Kidney capillary endothelial cell (primary cell): ENCODE data around the gene STPG3.

Source experiments
- DNase-seq: peaks from one replicate; pipeline ENCODE4 v3.0.0-alpha.2; 2018; ENCODE audit warnings: low spot score

STPG3 gene

DNA sequence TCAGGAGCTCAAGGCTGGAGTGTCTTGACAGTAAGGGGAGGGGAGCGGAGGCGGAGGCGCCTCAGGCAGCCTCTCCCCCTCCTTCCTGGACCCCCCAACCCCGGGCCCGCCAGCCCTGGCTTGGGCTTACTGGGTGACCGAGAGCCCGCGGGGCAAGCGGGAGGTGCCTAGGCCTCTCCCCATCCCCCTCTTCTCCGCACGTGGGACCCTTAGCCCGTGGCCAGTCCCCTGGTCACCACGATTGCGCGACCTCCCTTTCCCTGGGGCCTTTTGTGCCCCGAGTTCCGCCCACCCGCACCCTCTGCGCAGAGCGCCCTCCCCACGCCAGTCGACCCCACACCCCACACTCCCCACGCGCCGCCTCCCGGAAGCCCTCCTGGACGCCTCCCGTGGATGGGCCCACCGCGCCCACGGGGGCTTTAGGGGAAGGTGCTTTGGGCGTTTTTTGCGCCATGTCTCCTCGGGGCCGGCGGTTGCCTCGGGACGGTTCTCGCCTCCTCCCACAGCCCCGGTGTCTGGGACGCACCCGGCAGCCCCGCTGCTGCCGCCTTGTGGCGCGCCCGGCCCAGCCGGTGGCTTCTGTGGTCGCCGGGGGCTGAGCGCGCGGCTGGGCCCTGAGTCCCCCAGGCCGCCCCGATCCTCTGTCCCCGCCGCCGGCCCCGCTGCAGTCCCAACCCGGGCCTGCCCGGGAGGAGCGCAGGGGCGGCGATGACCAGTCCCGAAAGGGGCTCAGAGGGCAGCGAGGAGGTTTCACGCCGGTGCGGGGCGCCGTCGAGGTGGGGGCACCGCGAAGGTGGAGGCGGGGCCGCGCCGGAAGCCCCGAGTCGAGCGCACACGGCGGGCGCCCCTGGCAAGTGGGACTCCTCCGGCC is 29.6 kb downstream of the STPG3 start:
- no peak for DNase-seq

DNA sequence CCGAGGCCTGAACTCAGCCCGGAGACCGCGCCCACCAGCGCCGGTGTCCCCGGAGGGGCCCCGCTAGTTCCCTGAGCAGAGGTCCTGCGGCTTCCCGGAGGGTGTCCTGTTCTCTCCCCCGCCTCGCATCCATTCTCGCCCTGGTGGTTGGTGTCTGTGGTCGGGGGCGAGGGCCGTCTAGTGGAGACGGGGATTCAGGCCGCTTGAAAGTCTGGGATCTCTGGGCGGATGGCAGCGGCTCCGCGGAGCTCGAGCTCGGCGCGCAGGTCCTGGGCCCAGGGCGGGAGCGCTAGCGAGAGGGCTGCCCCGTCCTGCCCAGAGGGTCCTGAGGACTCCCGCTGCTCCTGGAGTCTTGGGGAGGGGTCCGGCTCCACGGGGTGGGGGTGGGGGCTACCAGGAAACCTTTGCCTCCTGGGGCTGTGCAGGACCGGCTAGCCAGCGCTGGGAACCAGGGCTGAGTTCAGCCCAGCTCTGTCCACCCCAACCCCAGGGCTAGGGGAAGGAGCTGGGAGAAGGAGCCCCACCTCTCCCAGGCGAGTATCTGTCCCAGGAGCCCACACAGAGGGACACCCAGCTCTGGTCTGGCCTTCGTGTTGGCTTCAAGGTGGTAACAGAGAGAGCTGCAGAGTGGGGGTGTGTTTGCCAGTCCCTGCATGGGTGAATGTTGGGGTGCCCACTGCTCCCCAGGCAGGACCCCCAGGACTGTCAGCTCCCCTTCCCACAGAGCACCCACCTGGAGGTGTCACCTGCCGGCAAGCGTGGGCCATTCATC is 30.4 kb downstream of the STPG3 start:
- DNase-seq, result no peak

DNA sequence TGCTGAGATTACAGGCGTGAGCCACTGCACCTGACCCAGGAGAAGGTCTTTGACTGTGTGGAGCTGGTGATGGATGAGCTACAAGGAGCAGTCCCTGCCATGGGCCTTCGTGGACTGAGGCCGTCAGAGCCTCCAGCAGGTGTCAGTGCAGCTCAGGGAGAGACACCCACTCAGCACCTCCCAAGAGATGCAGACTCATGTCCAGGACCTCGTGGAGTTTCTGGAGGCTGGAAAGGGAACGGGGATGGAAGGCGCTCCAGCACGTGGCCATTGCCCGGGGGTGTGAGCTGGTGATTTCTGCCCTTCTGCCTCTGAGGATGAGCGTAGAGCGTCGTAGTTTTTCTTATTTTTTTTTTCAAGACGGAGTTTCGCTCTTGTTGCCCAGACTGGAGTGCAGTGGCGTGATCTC is 35.9 kb downstream of the STPG3 start:
- DNase-seq, result peak; percentile 68

DNA sequence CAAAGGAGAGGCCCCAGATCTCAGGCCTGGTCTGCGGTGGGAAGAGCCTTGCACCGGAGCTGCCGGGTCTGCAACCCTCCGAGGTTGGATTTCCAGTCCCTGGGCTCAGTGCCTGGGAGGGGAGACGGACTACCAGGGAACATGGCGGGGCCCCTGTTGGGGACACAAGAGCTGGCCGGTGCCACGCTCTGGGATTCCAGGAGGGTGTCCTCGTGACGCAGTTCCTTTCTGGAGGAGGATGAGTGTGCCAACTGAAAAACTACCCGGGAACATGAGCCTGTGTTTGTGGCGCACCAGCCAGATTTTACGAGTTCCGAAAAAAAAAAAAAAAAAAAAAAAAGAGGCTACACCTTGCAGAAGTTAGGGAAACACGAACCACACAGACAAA is 42.0 kb downstream of the STPG3 start:
- DNase-seq, result no peak

DNA sequence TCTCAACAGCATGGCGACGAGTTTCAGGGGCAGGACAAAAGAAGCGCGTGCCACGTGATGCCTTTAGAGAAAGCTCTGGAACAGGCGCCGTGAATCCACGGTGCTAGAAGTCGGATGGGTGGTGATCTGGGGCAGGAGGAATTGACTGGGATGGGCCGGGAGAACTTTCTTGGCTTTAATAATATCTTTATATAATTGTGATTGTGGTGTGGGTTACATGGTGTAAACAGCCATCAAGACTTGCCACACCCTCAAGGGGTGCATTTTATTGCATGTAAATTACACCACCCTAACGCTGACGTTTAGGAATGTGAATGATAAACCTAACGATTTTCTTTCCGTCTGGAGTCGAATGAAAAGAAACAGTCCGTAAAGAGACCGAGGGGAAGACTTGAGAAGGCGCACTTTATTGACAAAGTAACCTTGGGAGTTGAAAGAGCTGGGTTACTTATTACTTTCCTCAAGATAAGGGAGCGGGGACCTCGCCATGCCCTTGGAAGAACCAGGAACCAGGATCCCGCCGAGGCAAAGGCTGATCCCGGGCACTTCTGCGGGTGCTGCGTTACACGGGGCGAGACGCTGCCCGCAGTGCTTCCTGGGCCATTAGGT is 42.5 kb downstream of the STPG3 start:
- DNase-seq, result no peak

DNA sequence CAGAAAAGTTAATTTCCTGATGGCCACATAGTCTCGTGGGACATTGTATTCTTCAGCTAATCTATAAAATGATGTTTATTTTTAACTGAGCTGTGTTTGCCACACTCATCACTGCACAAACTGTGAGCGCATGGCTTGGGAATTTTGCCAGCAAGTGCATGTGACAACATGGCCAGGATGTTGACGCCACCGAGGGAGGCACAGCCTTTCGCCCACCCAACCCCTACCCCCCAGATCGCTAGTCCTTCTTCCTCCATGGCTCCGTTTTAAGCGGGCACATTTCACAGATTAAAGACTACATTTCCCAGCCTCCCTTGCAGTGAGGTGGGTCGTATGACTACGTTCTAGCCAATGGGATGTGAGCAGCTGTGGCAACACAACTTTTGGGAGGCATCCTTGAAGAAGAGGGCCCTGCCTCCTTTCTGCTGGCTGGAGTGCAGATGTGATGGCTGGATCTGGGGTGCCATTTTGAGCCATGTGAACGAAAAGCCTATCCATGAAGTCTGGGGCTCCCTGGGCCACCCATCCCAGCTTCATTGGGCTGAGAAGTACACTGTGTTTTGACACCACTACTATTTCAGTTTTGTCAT is 43.1 kb downstream of the STPG3 start:
- peak; percentile 58 for DNase-seq

DNA sequence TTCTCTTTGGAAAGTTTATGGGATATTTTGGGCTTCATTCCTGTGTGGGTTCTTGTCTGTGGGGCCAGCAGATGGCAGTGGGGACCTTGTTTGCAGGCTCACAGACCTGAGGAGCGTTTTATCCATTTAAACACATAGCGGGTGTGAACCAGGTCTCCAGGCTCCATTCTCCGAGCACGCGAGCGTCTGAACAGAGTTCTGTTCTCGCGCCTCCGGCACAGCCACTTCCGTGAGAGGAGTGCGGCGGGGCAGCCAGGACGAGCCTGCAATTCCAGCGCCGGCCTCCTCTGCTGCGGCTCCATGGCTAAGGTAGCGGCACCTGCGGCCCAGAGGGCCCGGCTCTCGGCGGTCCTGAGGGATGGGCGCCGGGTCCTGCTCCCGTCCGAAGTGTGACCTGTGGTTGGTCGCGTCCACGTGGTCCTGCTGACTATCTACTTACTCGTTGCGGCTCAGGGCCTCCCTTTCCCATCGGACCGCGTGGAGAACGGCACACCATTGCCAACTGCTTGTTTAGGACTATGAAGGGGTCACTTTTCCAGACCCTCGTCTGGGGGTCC is 43.7 kb downstream of the STPG3 start:
- DNase-seq, result peak; percentile 42

DNA sequence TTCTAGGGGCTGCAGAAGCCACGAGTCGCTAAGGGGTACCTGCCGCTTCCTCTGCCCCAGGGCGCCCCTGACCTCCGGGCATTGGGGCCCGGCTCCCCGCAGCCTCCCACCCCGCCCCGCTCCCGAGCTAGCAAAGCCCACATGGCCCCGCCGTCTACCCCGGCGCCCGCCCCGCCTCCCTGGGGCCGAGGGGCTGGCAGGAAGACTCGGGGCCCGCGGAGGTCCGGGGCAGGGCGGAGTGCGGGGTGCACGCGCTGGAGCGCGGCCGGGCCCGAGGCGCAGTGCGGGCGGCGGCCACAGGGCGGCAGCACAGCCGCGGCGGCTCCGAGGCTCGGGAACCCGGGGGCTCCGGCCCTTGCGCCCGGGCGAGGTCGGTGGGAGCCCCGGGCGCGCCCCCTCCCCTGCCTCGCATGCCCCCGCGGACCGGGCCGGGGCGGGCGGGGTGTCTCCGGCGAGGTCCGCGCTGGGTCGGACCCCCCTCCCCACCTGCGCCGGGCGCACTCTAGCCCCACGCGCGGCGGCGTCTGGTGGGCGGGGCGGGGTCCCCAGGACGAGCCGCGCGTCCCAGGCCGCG is 44.2 kb downstream of the STPG3 start:
- DNase-seq, result peak; percentile 39

DNA sequence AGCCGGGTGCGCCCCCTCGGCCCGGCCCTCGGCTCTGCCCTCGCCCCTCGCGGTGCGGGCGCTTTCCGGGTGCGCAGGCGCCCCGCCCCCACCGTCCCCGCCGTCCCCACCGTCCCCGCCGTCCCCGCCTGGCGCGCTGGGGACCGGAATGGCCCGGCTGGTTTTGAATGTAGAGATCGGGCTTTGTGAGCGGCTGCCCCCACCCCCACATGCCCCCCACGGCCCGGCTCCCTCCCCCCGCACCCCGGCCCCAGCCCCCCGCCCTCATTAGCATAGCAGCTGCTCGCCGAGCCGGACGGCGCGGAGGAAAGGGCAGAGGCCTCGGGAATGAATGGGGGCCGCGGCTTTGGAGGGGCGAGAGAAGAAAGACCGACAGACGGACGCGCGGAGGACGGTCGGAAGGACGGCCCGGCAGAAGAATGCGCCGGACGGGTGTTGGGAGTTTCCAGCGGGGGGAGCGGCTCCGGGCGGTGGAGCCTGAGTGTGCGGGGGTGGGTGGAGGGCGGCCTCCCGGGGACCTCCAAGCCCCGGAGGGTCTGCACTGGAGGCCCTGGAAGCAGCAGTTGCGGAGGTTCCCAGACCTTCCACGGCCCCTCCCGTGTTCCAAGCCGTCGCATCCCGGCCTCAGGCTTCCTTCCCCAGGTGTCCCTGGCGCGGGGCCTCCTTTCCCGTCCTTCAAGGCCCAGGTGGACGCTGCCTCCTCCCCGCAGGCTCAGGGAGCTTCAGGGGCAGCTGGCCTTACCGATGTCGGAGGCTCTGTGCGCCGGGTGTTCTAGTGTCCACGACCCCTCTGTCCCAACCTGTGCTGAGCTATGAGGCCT is 45.0 kb downstream of the STPG3 start:
- no peak for DNase-seq

DNA sequence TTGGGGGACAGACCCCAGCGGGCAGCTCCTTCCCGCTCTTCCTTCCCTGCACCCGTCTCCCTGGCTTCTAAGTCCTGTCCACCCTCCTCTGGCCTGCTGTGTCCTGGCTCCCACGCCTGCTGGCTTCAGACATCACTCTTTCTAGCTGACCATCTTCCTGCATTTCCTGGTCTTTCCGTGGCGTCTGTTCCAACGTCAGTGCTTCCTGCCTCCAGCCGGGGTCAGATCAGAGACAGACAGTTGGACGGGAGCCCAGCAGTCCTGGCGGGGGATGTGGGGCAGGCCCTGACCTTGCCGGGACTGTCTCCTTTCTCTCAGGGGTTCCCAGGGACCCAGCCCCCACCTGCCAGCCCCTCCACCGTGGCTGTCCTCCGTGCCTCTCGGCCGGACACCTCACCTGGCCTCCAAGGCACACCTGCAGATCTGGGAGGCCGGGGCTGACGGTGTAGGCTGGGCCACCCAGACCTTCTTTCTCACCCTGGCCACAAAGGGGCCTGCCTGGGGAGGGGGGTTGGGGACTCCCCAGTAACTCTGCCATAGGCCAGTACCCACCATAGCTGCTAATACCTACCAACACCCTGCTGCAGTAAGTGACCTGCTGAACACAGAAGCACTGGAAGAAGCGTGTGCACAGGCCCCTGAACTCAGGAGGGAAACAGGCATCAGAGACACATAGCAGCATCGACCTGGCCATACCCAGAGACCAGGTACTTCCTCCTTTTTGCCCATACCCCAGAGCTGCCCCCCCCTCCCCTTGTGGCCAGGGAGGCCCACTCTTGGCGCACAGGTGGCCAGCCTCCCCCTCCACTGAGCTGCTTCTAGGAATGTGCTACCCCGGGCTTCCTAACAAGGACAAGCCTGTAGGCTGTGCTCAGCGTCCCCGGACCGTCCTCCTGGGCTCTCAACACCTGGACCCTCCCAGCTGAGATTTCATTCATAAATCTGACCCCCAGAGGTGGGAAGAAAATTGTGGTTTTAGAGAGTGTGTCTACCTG is 45.9 kb downstream of the STPG3 start:
- DNase-seq, result peak; percentile 87

DNA sequence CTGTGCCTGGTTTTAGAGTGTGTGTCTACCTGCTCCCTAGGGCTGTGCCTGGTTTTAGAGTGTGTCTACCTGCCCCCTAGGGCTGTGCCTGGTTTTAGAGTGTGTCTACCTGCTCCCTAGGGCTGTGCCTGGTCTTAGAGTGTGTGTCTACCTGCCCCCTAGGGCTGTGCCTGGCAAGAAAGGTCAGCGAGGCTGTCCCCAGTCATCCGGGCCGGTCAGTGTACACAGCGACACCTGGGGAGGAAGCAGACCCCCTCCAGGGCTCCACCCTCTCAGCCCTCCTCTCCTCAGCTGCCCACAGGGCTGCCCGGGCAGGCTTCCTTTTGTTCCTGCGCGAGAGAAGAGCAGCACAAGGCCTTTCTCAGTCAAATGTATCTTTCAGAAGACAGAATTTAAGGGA is 46.9 kb downstream of the STPG3 start:
- DNase-seq, result no peak

DNA sequence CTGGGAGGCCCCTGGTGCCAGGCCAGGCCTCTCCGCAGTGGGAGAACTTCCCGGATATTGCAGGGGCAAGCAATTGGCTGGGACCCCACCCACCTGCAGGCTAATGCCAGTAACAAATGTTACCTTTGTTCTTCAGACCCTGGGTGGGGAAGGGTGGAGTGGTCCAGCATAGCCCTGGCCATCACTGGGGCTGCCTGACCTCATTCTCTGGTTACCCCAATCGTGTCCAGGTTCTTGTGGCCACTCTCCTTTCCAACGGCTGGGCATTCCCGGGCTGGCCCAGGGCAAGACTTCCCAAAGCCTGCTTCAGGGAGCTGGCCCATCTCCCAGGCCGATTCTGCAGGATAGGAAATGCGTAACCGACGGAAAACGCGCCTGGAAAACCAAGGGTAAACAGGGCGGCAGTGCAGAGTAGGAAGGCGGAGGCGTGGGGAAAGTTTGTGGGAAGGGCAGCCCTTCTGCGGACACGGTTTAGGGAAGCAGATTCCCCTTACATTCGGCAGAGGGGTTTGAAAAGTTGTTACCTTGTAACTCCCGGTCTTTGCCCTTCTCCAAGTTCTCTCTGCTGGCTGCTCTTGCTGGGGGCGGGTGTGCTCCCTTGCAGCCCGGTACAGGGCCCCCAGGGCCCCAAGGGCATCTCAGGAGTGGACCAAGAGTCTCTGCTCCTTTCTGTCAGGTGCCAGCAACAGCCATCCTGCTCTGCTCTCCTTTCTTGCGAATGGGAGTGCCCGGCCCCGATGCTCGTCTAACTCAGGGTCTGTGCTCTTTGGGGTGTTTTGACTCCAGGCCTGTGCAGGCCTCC is 47.5 kb downstream of the STPG3 start:
- DNase-seq, result no peak

DNA sequence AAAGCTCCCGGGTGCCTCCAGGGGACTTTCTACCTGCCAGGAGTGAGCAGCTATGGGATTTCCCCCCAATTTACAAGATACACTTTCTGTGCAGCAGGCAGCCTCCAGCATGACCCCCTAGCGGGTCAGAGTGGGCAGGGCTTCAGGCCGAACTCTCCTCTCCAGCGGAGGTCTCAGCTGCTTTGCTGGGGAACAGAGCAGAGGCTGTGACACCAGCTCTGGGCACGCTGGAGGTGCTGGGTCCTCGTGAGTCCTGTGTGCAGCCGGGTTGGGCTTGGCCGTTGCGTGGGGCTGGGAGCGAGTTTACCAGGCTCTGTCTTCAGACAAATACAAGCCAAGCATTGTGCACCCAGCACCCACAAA is 48.1 kb downstream of the STPG3 start:
- no peak for DNase-seq

DNA sequence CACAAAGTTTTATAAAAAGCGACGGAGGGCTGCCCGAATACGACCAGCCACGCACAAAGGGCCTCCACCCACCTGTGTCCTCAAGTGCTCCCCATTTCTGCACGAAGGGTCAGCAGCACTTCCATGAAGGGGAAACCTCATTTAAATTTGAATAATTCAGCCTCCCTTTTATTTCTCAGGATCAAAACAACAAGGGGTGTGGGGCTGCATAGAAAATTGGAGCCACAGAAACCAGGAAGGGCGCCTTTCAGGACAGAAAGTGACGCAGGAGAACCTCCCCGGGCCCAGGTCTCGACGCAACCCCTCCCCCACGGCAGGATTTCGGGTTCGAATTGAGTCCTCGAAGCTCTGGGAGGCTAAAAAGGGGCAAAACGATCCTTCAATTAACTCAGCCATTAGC is 48.9 kb downstream of the STPG3 start:
- no peak for DNase-seq

DNA sequence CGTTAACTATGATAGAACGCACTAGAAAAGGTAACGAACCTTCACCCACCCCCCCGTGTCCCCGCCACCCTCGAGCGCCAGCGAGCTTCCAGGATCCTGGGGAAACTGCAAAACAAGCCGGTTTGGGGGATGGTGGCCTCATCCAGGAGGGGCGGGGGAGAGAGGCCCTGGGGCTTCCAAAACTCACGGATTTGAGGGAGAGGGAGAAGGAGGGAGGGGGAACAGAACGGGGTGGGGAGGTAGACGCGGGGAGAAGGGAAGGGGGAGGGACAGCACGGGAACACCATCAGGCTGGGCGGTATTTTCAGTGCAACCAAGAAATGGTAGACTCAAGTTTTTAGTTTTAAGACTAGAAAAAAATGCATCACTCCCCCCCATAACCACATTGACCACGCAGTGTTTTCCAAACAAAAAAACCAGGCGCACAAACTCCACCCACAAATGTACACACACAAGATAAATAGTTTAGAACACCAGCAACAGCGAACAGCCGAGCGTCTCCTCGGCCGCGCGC is 49.5 kb downstream of the STPG3 start:
- no peak for DNase-seq

DNA sequence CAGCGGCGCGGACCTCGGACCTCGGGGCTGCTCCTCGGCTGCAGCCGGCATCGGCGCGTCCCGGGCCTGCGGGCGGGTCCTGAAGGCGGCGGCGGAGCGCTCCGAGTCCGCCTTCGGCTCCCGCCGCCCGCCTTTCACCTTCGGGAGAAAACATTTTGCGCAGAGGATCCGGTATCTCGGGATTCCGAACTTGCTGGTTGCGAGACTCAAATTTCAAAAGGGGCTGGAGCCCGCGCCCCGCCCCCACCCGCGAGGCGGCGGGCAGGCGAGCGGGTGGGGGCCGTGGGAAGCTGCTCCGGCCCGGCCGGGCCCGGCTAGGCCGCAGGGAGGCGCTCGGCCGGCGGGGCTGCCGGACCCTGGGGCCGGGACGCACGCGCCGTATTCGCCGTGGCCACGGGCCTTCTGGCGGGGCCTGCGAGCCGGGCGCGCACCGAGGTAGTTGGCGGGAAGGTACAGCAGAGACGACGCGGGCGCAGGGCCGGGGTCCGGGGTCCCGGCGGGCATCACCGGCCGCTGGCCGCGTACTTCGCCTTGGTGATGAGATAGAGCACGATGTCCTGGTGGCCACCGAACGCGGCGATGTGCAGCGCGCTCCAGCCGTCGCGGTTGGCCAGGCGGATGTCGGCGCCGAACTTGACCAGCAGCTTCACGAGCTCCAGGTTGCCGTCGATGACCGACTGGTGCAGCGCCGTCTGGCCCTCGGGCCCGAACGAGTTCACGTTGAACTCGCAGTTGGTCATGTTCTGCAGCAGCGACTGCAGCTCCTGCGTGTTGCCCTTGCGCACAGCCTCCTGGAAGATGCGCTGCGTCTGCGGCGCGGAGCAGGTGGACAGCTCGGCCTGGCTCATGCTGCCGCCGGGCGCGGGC is 50.2 kb downstream of the STPG3 start:
- peak; percentile 40 for DNase-seq

DNA sequence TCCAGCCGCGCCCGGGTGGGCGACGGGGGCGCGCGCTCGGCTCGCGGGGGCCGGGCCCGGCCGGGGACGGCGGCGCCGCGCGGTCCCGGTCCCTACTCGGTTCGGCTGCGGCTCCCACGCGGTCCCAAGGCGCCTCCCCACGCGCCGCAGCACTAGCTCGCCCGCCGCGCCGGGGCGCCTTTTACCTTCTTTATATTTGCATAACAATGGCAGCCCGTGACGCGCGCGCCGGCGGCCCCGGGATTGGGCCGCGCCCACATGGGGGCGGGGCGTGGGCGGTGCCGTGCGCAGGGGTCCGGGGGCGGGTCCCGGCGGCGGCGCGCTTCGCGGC is 51.0 kb downstream of the STPG3 start, which contains the start of gene NRARP:
NRARP (minus strand) TSS at position 154 of the 331 bp plus-strand sequence. CDS start 343 bp downstream, outside the sequence.
- DNase-seq, result no peak
